ENCODE measurements around the gene EMILIN3. TPM values are rescaled to one million over a fixed set of nuclear protein-coding genes. Genes with fewer than 3 reads are reported as not detected.

EMILIN3 gene
- total RNA-seq, 1 donor from 2014 or later = 0.47 TPM

DNA sequence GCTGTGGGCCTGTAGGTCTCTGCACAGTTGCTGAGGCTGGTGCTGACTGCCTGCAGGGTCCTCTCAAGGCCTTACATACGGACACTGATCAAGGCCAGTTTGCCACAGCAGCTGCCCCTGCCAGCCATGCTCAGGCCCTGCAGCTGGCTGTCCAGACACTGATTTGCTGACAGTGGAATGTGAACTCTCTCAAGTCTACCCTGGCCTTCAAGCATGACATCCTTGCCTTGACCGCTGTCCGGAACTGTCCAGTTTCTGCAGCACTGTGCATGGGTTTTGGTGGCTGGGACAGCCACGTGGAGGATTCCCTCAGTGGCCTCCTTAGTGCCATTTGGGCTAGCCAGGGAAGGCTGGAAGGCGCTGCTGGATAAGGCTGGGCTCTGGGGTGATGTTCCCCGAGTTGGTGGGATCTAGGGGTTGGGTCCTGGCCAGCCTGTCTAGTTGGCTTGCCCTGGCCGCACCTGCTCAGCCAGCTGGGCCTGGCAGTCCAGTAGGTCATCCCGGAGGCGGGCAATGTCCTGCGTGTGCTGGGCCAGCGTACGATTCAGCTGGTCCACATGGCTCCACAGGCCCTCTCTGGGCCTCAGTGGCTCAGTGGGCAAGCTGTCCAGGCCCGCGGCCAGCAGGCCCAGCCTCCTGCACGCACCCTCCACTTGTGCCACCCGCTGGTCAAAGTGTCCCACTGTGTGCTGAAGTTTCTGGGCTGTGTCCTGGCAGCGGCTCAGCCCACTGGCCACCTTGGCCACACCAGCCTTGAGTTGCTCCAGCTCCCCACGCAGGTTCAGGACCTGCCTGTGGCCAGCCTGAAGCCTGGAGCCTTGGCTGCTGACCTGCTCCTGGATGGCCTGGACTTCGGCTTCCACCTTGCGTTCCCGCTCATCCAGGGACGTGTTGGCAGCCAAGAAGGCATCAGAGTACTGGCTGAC lies 5.5 kb downstream of the EMILIN3 start:
- no peak for DNase-seq (ENCODE audit: low spot score)
- Mint-ChIP-seq H3K27ac (ENCODE audit: unreplicated experiment) (no peak overlapping the region), H3K27me3 (ENCODE audit: low read depth) (peaks cover 8% of the 10 kb centered on the region), H3K4me1 (ENCODE audit: low read depth) (peaks cover 3% of the 10 kb centered on the region), H3K4me3 (ENCODE audit: unreplicated experiment) (no peak overlapping the region), H3K36me3 (ENCODE audit: low read depth) (no peaks in the 10 kb centered on the region), H3K9me3 (ENCODE audit: low read depth) (no peaks in the 10 kb centered on the region)
- TF ChIP-seq, protein P1, sequence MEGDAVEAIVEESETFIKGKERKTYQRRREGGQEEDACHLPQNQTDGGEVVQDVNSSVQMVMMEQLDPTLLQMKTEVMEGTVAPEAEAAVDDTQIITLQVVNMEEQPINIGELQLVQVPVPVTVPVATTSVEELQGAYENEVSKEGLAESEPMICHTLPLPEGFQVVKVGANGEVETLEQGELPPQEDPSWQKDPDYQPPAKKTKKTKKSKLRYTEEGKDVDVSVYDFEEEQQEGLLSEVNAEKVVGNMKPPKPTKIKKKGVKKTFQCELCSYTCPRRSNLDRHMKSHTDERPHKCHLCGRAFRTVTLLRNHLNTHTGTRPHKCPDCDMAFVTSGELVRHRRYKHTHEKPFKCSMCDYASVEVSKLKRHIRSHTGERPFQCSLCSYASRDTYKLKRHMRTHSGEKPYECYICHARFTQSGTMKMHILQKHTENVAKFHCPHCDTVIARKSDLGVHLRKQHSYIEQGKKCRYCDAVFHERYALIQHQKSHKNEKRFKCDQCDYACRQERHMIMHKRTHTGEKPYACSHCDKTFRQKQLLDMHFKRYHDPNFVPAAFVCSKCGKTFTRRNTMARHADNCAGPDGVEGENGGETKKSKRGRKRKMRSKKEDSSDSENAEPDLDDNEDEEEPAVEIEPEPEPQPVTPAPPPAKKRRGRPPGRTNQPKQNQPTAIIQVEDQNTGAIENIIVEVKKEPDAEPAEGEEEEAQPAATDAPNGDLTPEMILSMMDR (IDR thresholded peaks at IDR 0.05) = no peak

DNA sequence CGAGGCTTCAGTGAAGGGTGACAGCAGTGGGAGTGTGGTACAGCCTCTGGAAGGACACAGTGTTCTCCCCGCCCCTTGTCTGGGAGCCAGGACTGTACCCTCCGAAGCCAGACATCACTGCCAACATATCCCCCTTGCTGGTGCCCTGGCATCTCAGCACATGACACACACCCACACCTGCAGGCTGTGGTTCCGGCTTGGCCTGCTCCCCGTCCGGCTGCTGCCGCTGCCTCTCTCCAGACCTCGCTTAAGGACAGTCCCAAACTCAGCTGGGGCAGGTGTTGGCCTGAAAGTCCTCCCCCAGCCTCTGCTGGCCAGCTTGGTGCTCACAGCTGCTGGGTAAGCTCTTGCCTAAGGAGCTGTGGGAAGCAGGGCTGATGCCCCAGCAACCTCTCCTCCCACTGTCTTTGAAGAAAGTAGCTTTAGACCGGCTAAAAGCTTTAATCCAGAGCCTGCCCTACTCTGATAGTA lies 7.0 kb downstream of the EMILIN3 start:
- Mint-ChIP-seq H3K4me1 (ENCODE audit: low read depth) (no peaks in the 10 kb centered on the region), H3K27ac (ENCODE audit: unreplicated experiment) (no peak overlapping the region), H3K27me3 (ENCODE audit: low read depth) (no peaks in the 10 kb centered on the region), H3K4me3 (ENCODE audit: unreplicated experiment) (no peak overlapping the region), H3K36me3 (ENCODE audit: low read depth) (no peaks in the 10 kb centered on the region), H3K9me3 (ENCODE audit: low read depth) (no peaks in the 10 kb centered on the region)
- DNase-seq (ENCODE audit: low spot score) = no peak
- TF ChIP-seq, protein P1 (IDR thresholded peaks at IDR 0.05) = no peak

DNA sequence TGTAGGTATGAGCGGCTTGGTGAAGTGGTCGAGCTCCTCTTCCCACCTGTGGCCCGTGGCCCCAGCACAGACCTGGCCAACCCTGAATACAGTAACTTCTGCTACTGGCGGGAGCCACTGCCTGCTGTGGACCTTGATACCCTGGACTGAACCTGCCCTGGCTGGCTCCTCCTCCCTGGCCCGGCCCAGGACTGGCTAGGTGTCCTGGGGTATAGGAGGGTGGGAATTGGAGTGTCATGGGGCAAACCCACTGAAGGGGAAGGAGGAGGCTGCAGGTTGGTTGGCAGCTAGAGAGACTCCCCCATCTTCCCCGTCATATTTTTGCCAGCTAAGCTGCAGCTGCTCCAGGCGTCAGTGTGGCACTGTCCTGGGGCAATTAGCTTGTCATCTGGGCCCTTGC lies 7.9 kb downstream of the EMILIN3 start:
- no peaks in the 10 kb centered on the region for H3K9me3 Mint-ChIP-seq (ENCODE audit: low read depth)
- no peak for DNase-seq (ENCODE audit: low spot score)
- no peaks in the 10 kb centered on the region for H3K27me3 Mint-ChIP-seq (ENCODE audit: low read depth)
- H3K27ac Mint-ChIP-seq (ENCODE audit: unreplicated experiment) = no peak overlapping the region
- TF ChIP-seq, protein P1 (IDR thresholded peaks at IDR 0.05) = no peak
- no peak overlapping the region for H3K4me3 Mint-ChIP-seq (ENCODE audit: unreplicated experiment)
- no peaks in the 10 kb centered on the region for H3K4me1 Mint-ChIP-seq (ENCODE audit: low read depth)
- no peaks in the 10 kb centered on the region for H3K36me3 Mint-ChIP-seq (ENCODE audit: low read depth)

DNA sequence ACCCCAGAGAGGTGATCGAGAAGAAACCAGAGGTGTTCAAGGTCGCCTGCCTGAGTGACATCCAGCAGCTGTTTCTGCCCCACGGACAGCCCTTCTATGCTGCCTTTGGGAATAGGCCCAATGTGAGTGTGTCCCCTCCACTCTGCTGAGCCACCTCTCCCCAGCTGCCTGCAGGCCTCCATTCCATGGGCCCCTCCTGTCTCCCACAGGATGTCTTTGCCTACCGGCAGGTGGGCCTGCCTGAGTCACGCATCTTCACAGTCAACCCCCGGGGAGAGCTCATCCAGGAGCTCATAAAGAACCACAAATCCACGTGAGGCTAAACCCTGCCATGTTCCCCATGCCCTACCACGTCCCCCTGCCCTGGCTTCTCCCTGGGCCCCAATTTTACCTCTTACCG lies 8.4 kb downstream of the EMILIN3 start:
- Mint-ChIP-seq H3K4me3 (ENCODE audit: unreplicated experiment) (no peak overlapping the region), H3K4me1 (ENCODE audit: low read depth) (no peaks in the 10 kb centered on the region), H3K9me3 (ENCODE audit: low read depth) (no peaks in the 10 kb centered on the region), H3K27me3 (ENCODE audit: low read depth) (no peaks in the 10 kb centered on the region), H3K36me3 (ENCODE audit: low read depth) (no peaks in the 10 kb centered on the region), H3K27ac (ENCODE audit: unreplicated experiment) (no peak overlapping the region)
- TF ChIP-seq, protein P1 (IDR thresholded peaks at IDR 0.05) = no peak
- DNase-seq (ENCODE audit: low spot score) = no peak

DNA sequence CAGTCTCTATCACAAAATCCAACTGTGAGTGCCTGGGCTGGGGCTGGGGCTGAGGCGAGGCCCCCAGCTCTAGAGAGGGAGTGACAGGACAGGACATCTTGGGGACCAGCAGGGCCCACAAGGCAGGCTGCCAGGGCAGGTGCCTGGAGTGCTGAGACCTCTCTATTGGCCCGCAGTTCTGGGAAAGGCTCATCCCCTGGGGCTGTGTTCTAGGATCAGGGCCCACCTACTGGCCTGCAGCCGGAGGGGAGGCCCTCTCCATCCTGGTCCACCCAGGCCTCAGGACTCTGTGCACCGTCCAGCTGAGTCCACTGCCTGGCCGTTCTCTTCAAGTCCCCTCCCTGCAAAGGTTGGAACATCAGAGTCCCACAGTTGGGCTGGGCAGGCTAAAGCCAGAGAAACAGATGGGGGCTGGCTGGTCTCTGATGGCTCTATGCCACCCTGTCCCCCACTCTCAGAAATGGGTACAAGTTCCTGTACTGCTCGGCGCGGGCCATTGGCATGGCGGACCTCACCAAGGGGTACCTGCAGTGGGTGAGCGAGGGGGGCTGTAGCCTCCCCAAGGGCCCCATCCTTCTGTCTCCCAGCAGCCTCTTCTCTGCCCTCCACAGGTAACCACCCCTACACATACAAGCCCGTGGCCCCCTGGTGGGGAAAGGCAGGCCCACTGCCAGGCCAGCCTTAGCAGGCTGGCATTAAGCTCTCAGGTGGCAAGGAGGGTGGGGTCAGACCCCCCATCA lies 9.0 kb downstream of the EMILIN3 start:
- H3K27me3 Mint-ChIP-seq (ENCODE audit: low read depth) = no peaks in the 10 kb centered on the region
- TF ChIP-seq, protein P1 (IDR thresholded peaks at IDR 0.05) = no peak
- no peak for DNase-seq (ENCODE audit: low spot score)
- no peak overlapping the region for H3K4me3 Mint-ChIP-seq (ENCODE audit: unreplicated experiment)
- no peaks in the 10 kb centered on the region for H3K4me1 Mint-ChIP-seq (ENCODE audit: low read depth)
- no peaks in the 10 kb centered on the region for H3K36me3 Mint-ChIP-seq (ENCODE audit: low read depth)
- no peak overlapping the region for H3K27ac Mint-ChIP-seq (ENCODE audit: unreplicated experiment)
- H3K9me3 Mint-ChIP-seq (ENCODE audit: low read depth) = no peaks in the 10 kb centered on the region

All from chondrocyte (in vitro differentiated cells).